Colon (tissue), 2 donors: ENCODE measurements around the gene TMEM266.

Experiments
- FAIRE-seq: peaks from 2 replicates; lab custom pipeline; 2012; peaks lifted over from hg19 to GRCh38; lab: Jason Lieb, UNC
- donor health status: control.
- donor health status: control.

TMEM266 gene

GRCh38 chr15:76070192-76070591 lies 10.4 kb downstream of the TMEM266 start:
- FAIRE-seq = no peak

- FAIRE-seq = no peak
Measured at GRCh38 chr15:76070921-76071635, 11.3 kb downstream of the TMEM266 start.

DNA sequence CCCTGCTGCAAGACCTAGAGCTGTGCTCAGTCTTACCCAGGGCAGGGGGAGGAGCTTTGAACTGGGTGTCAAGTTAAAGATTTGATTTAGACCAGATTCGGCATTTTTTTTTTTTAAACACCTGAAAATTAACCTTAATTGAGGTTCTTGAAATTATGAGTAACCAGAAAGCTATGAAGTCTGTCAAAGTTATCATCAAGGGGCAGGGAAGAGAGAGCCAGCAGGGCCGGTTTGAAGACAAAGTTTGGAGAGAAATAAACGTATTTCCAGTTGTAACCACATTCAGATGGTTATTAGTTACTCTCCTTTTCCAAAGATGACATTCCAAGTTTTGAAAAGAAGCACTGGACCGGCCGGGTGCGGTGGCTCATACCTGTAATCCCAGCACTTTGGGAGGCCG lies 12.0 kb downstream of the TMEM266 start:
- FAIRE-seq = no peak

- FAIRE-seq = no peak
Measured at GRCh38 chr15:76073554-76073953, 13.8 kb downstream of the TMEM266 start.

- no peak for FAIRE-seq
Measured at GRCh38 chr15:76075046-76075445, 15.3 kb downstream of the TMEM266 start.

GRCh38 chr15:76078285-76078877 lies 18.6 kb downstream of the TMEM266 start:
- FAIRE-seq = no peak

- FAIRE-seq = no peak
Measured at GRCh38 chr15:76084256-76084655, 24.5 kb downstream of the TMEM266 start.

GRCh38 chr15:76098685-76099084 lies 38.9 kb downstream of the TMEM266 start:
- FAIRE-seq = no peak

DNA sequence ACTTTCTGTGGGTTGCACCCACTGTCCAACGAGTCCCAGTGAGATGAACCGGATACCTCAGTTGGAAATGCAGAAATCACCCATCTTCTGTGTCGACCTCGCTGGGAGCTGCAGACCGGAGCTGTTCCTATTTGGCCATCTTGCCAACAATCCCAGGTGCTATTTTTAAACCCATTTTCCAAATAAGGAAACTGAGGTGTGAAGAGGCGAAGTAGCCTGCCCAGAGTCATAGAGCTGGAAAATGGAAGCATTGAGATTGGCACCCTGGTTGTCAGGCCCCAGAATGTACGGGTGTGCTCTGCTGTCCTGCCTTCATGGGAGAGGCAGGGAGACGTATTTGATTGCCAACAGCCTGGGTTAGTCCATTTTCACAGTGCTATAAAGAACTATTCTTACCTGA lies 39.6 kb downstream of the TMEM266 start:
- FAIRE-seq = no peak

DNA sequence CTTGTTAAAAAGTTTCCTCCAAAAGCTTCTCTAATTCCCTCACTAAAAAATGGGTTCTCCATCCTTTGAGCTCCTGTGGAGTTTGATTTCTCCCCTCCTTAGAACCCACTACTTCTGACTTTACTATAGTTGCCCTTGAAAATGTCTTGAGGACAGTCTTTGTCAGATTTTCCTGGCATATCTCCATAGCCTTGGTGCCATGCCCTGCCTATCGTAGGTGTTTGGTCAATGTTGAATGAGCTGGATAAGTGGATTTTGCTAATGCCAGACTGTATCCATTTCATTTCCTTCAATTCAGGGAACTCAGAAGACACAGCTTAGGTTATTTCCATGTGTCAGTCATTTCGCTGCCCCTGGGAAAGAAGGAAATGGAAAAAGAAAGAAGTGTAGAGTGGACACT lies 40.6 kb downstream of the TMEM266 start:
- FAIRE-seq = no peak

DNA sequence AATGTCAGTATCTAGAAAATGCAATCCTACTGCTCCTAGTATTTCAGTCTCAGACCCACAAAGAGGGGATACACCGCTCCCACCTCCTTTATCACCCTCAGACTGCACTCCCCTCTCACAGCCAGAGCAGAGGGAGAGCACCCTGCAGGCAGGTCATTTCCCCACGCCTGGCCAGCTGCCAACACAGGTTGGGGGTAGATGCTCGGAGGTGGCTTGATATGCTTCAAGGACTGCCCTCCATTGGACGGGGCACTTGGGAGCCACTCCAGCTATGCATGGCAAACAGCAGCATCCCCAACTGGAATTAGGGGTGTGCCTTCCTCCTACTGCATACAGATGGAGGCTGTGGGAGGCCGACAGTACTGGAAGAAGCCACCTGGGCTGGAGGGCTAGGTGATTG lies 41.9 kb downstream of the TMEM266 start:
- no peak for FAIRE-seq

GRCh38 chr15:76105391-76105790 lies 45.6 kb downstream of the TMEM266 start:
- no peak for FAIRE-seq

GRCh38 chr15:76105911-76106310 lies 46.1 kb downstream of the TMEM266 start:
- FAIRE-seq = no peak

DNA sequence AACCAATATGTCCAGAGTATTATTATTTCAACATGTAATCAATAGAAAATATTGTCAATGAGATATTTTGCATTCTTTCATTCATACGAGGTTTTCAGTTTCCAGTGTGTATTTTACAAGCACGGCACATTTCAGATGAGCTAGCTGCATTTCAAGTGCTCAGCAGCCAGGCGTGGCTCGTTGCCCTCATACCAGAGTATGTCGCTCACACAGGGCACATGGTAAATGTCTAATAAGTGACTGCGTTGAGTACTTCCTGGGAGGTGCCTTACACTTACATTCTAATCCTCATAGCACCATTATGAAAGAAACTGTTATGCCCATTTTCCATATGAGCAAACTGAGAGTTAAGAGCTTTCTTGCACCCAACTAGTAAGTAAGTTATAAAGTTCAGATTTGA lies 47.4 kb downstream of the TMEM266 start:
- no peak for FAIRE-seq

DNA sequence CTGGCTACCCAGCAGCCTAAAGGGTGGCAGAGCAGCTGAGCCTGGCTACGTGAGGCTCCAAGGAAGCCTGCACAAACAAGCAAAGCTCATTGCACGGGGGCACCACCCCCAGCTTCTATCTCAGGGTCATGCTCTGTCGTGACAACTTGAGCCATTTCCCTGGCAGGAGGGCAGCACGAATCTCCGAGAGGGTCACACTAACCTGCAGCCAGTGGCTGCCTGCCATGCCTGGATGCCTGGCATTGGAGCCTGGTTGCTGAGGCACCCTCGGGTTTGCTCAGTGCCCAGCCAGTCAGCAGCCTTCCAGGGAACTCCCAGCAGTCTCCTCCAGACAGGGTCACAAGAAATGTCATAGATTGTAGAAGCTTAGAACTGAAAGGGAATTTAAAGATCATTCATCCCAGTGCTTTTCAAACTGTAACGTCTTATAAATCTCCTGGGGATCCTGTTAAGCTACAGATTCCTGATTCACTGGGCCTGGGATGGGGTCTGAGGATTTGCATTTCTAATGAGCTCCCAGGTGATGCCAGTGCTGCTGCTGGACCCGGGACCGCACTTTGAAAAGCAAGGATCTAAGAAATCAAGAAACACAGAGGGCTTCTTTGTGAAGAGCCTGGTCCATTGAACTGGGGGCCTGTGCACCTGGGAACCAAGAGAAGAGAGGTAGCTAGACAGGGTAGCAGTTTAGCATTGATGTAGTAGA lies 48.4 kb downstream of the TMEM266 start:
- no peak for FAIRE-seq

DNA sequence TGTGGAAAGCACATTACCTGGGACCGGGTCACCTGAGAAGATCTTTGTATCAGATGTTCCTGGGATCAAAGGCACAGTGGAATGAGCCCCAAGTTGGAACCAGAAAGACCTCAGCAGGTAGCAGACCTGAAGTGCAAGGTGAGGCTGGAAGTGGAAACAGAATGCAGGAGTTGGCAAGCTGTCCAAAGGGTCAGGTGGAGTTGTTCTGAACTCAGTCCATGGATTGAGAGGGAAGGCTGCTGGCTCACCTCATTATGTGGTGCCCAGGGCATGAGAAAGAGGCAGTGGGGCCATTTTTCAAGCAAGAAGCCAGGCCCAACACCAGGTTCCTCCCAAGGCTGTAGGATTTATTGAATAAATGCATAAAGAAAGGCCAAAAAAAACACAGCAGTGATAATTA lies 49.3 kb downstream of the TMEM266 start:
- no peak for FAIRE-seq

DNA sequence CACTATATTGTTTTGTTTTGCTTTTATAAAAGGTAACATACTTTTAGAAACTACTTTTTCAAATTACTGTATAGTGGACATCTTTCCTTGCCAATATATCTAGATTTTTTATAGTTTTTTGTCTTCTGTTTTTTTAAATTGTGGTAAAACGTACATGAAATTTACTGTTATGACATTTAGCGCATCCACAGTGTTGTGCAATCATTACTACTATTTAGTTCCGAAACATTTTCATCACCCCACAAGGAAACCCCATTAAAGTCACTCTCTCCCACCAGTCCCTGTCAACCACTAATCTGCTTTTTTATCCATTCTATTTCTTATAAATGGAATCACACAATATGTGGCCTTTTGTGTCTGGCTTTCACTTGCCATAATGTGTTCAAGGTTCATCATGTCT lies 54.8 kb downstream of the TMEM266 start:
- no peak for FAIRE-seq

DNA sequence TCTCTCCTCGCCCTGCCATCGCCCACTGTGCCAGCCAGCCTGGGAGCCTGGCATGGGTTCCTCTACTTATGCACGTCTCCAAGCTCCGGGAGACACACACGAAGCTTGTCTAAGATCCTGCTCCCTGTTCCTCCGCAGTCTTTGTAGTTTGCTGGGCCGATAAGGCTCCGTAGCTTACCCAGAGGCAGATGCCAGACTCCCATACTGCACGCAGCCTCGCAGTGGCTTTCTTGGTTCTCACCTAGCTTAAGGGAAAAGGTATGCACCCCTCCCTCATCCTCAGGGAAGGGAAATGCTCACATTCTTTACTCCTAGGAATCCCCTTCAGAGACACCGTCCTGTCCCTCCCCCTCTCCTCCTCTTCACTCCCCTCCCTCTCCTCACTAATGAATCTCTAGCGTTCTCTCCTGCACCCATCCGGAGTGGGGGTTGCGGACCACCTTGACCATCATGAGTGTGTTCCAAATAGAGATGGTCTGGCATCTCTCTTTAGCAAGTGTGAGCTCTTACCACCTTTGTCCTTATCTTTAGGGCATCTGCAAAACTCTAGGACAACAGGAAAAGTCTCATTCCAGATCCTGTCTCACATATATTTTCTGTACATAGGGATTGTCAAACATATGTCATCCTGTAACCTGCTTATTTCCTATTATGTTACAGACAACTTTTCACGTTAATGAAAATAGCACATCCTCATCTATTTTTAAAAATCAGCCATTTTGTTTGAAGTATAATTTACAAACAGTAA lies 56.5 kb downstream of the TMEM266 start:
- FAIRE-seq = no peak

DNA sequence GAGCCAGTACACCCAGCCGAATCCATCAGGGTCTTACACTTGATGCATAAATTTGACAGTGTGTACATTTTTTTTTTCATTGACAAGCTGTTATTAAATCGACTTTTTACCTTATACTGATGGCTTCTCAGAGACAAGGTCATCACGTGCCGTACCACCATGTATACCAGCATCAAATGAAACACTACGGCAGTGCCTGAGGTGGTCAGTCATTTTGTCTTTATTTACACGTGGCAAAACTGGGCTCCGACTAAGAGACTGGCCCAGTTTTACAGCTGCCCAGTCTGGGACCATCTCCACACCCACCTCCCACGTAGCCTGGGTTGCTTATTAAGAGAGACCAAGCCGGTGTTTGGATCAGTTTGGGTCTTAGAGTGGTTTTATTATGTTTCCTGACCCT lies 57.4 kb downstream of the TMEM266 start:
- FAIRE-seq = no peak

- FAIRE-seq = no peak
Measured at GRCh38 chr15:76118767-76119166, 59.0 kb downstream of the TMEM266 start.

GRCh38 chr15:76123031-76123430 lies 63.2 kb downstream of the TMEM266 start:
- no peak for FAIRE-seq

DNA sequence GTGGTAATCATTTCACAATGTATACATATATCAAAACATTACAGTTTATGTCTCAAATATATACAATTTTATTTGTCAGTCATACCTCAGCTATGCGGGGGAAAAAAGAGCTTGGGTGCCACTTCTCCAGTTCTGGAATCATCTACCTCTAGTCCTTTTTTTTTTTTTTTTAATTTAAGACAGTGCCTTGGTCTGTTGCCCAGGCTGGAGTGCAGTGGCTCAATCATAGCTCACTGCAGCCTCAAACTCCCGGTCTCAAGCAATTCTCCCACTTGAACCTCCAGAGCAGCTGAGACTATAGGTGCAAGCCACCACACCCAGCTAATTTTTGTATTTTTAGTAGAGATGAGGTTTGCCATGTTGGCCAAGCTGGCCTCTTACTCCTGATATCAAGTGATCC lies 67.4 kb downstream of the TMEM266 start:
- FAIRE-seq = no peak

DNA sequence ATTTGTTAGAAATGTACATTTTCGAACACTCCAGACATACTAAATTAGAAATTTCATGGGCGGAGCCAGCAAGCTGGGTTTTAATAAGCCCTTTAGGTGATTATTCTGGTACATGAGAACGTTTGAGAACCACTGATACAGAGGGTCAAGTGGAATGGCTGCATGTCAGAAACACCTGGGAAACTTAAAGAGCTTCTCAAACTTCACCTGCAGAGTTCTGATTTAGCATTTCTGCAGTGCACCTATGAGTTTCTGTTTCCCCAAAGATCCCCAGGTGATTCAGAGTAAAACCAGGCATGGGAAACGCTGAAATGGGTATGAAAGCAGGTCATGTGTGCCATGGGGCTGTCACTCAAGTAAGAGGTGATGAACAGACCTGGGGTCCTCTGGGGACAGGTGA lies 68.1 kb downstream of the TMEM266 start:
- FAIRE-seq = no peak
